Caco-2 (cell line): ENCODE measurements around the gene STUM. TPM values are rescaled to one million over a fixed set of nuclear protein-coding genes. Genes with fewer than 3 reads are reported as not detected.
A peak's percentile ranks its signal among the peaks of the same experiment; 100 is the strongest.

ENCODE experiments used
- BruUV-seq: library from RNA; stranded (reverse); fragments of 400-500 nt; replicated peaks from 2 replicates; lab custom pipeline; 2021; lab: Mats Ljungman, UMichigan
- CTCF ChIA-PET: fragments of 300-600 bp; sonication (Branson Sonifier 250); formaldehyde crosslinking; loops from one replicate; lab custom pipeline; 2022; ENCODE audit warnings: antibody characterized with exemption; lab: Charles Lee
- POLR2A ChIA-PET: fragments of 300-600 bp; sonication (Branson Sonifier 250); formaldehyde crosslinking; loops from one replicate; lab custom pipeline; 2022; ENCODE audit warnings: antibody characterized with exemption; lab: Charles Lee
- DNase-seq, 2 experiments: peaks; one replicate each; pipeline versions ENCODE4 v3.0.0 to v3.0.0-alpha.2; 2020 to 2022
- H3K27me3 ChIP-seq: replicated peaks from 2 replicates; pipeline ENCODE4 v1.6.0; 2011; ENCODE audit warnings: low read length; ENCODE audit not compliant: control insufficient read depth, insufficient read depth
- H3K36me3 ChIP-seq: 2 replicates; pipeline ENCODE4 v1.5.1; 2011; ENCODE audit warnings: low read length; ENCODE audit not compliant: control insufficient read depth, insufficient read depth
- H3K4me1 ChIP-seq: fragments of 250-450 bp; sonication (Bioruptor Pico); 2 replicates; pipeline ENCODE4 v1.5.1; 2020; ENCODE audit warnings: mild to moderate bottlenecking
- H3K4me3 ChIP-seq: 2 replicates; pipeline ENCODE4 v1.5.1; 2011; ENCODE audit warnings: low read depth, mild to moderate bottlenecking, control low read depth, low read length
- H3K9me3 ChIP-seq: fragments of 250-450 bp; sonication (Bioruptor Pico); 2 replicates; pipeline ENCODE4 v1.5.1; 2020; ENCODE audit warnings: mild to moderate bottlenecking, moderate library complexity
- H3K27ac Mint-ChIP-seq: one replicate; pipeline ENCODE4 v1.8.0; 2022; ENCODE audit warnings: mixed read lengths; ENCODE audit not compliant: unreplicated experiment
- H3K27me3 Mint-ChIP-seq: one replicate; pipeline ENCODE4 v1.8.0; 2022; ENCODE audit warnings: mixed read lengths; ENCODE audit not compliant: insufficient read depth, unreplicated experiment
- H3K36me3 Mint-ChIP-seq: one replicate; pipeline ENCODE4 v1.8.0; 2022; ENCODE audit warnings: mild to moderate bottlenecking, mixed read lengths; ENCODE audit not compliant: insufficient read depth, unreplicated experiment
- H3K4me1 Mint-ChIP-seq: one replicate; pipeline ENCODE4 v1.8.0; 2022; ENCODE audit warnings: low read depth, mixed read lengths; ENCODE audit not compliant: unreplicated experiment
- H3K4me3 Mint-ChIP-seq: one replicate; pipeline ENCODE4 v1.8.0; 2022; ENCODE audit warnings: mild to moderate bottlenecking, moderate library complexity, mixed read lengths; ENCODE audit not compliant: unreplicated experiment
- H3K9me3 Mint-ChIP-seq: one replicate; pipeline ENCODE4 v1.8.0; 2022; ENCODE audit warnings: mixed read lengths; ENCODE audit not compliant: unreplicated experiment
- CTCF ChIP-seq, 2 experiments: fragments of 200-600 bp in 1 of 2; IDR thresholded peaks; 1 replicate in 1 of 2; 2 replicates in 1 of 2; pipeline versions ENCODE4 v1.5.1 to v1.8.0; 2011 to 2022; ENCODE audit warnings: antibody characterized with exemption in 1 of 2, control low read depth in 1 of 2, inconsistent platforms in 1 of 2, low read depth in 1 of 2, low read length in 1 of 2, mild to moderate bottlenecking in 1 of 2, moderate library complexity in 1 of 2; ENCODE audit not compliant: insufficient read depth in 1 of 2, severe bottlenecking in 1 of 2, unreplicated experiment in 1 of 2
- intact Hi-C: fragments of 100-400 bp; cut with micrococcal nuclease; formaldehyde crosslinking; loops from one replicate; pipeline ENCODE4 v1.10.0; 2022; ENCODE audit not compliant: unreplicated experiment
- total RNA-seq: library from RNA; stranded (reverse); gene quantifications from 2 replicates; pipeline ENCODE4 v1.2.3, GENCODE V29; 2022

Gene STUM
- total RNA-seq, 1 experiment from 2014 or later, result 1.7 TPM

- Mint-ChIP-seq H3K4me1 (peaks cover 17% of the 10 kb centered on the region), H3K4me3 (no peak overlapping the region), H3K9me3 (no peaks in the 10 kb centered on the region), H3K27me3 (no peaks in the 10 kb centered on the region), H3K27ac (no peak overlapping the region), H3K36me3 (no peaks in the 10 kb centered on the region)
- intact Hi-C loops, result no loop called here
- POLR2A ChIA-PET, result no interaction called here
- no peak for TF ChIP-seq CTCF (IDR thresholded peaks at IDR 0.05; ENCODE audit: insufficient read depth in 1 of 2, low read depth in 1 of 2, low read length in 1 of 2, severe bottlenecking in 1 of 2, unreplicated experiment in 1 of 2)
- CTCF ChIA-PET, result interaction anchor here (1.2 kb wide), 1 partner anchor 19 kb away, joined by 3 read pairs; no protein-coding TSS in a partner anchor
- Histone ChIP-seq H3K9me3 (no peaks in the 10 kb centered on the region), H3K27me3 (no peaks in the 10 kb centered on the region), H3K36me3 (no peaks in the 10 kb centered on the region), H3K4me1 (peaks cover 31% of the 10 kb centered on the region), H3K4me3 (no peak overlapping the region)
- no TSS peak for BruUV-seq
- no peak for DNase-seq
These were observed 106.9 kb downstream of the STUM start for GRCh38 chr1:226655251-226656163.

- peak in 1 of 2 experiments; percentile 18 for DNase-seq
- intact Hi-C loops, result no loop called here
- no peaks in the 10 kb centered on the region for H3K27me3 ChIP-seq
- H3K27ac Mint-ChIP-seq, result no peak overlapping the region
- no peak for TF ChIP-seq CTCF (IDR thresholded peaks at IDR 0.05; ENCODE audit: insufficient read depth in 1 of 2, low read depth in 1 of 2, low read length in 1 of 2, severe bottlenecking in 1 of 2, unreplicated experiment in 1 of 2)
- H3K4me1 ChIP-seq, result peaks cover 31% of the 10 kb centered on the region
- POLR2A ChIA-PET, result no interaction called here
- CTCF ChIA-PET, result interaction anchor here (1.2 kb wide), 1 partner anchor 20 kb away, joined by 3 read pairs; no protein-coding TSS in a partner anchor
- no peaks in the 10 kb centered on the region for H3K9me3 ChIP-seq
- H3K4me3 ChIP-seq, result no peak overlapping the region
- peaks cover 17% of the 10 kb centered on the region for H3K4me1 Mint-ChIP-seq
- H3K4me3 Mint-ChIP-seq, result no peak overlapping the region
- H3K9me3 Mint-ChIP-seq, result no peaks in the 10 kb centered on the region
- no peaks in the 10 kb centered on the region for H3K27me3 Mint-ChIP-seq
- no TSS peak for BruUV-seq
- H3K36me3 ChIP-seq, result no peaks in the 10 kb centered on the region
- H3K36me3 Mint-ChIP-seq, result no peaks in the 10 kb centered on the region
These were observed 107.6 kb downstream of the STUM start for GRCh38 chr1:226656201-226656600.

GRCh38 chr1:226656601-226657277 is 108.2 kb downstream of the STUM start:
- H3K4me3 ChIP-seq, result no peak overlapping the region
- no peaks in the 10 kb centered on the region for H3K36me3 ChIP-seq
- peaks cover 31% of the 10 kb centered on the region for H3K4me1 ChIP-seq
- CTCF ChIA-PET, result interaction anchor here (1.2 kb wide), 1 partner anchor 21 kb away, joined by 3 read pairs; no protein-coding TSS in a partner anchor
- BruUV-seq, result no TSS peak
- intact Hi-C loops, result no loop called here
- POLR2A ChIA-PET, result no interaction called here
- no peak for DNase-seq
- no peaks in the 10 kb centered on the region for H3K27me3 ChIP-seq
- no peak overlapping the region for H3K27ac Mint-ChIP-seq
- no peak overlapping the region for H3K4me3 Mint-ChIP-seq
- no peaks in the 10 kb centered on the region for H3K9me3 Mint-ChIP-seq
- H3K4me1 Mint-ChIP-seq, result peaks cover 17% of the 10 kb centered on the region
- H3K36me3 Mint-ChIP-seq, result no peaks in the 10 kb centered on the region
- no peaks in the 10 kb centered on the region for H3K27me3 Mint-ChIP-seq
- H3K9me3 ChIP-seq, result no peaks in the 10 kb centered on the region
- TF ChIP-seq CTCF (IDR thresholded peaks at IDR 0.05; ENCODE audit: insufficient read depth in 1 of 2, low read depth in 1 of 2, low read length in 1 of 2, severe bottlenecking in 1 of 2, unreplicated experiment in 1 of 2), result no peak
